ENCODE measurements around the gene MRPL51. TPM values are rescaled to one million over a fixed set of nuclear protein-coding genes. Genes with fewer than 3 reads are reported as not detected.

MRPL51 gene
- total and polyA plus RNA-seq, 2 experiments from 2014 or later: 93.9 to 463 TPM

DNA sequence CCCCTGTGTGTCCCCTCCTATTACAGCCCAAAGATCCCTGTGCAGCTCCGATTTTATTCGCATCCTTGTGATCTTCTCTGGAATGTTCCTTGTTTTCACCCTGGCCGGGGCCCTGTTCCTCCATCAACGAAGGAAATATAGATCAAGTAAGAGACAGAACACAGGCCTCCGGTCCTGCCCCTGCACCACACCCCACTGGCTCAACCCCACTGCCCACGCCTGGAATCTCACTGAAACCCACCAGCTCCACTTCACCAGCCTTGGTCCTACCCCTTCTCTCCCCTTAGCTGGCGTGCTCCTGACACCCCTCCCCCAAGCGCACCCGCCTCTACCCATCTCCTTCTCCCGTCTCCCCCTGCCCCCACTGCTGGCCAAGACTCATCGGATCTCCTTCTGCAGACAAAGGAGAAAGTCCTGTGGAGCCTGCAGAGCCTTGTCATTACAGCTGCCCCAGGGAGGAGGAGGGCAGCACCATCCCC lies 42.2 kb downstream of the MRPL51 start (continued):
- TF ChIP-seq ZNF462 (CRISPR knock-in tag; IDR thresholded peaks at IDR 0.05): peak; percentile 60; the same call in 1 of the 2 replicates
- no peak for TF ChIP-seq JUNB (IDR thresholded peaks at IDR 0.05; ENCODE audit: unreplicated experiment)
- TF ChIP-seq, protein P1, sequence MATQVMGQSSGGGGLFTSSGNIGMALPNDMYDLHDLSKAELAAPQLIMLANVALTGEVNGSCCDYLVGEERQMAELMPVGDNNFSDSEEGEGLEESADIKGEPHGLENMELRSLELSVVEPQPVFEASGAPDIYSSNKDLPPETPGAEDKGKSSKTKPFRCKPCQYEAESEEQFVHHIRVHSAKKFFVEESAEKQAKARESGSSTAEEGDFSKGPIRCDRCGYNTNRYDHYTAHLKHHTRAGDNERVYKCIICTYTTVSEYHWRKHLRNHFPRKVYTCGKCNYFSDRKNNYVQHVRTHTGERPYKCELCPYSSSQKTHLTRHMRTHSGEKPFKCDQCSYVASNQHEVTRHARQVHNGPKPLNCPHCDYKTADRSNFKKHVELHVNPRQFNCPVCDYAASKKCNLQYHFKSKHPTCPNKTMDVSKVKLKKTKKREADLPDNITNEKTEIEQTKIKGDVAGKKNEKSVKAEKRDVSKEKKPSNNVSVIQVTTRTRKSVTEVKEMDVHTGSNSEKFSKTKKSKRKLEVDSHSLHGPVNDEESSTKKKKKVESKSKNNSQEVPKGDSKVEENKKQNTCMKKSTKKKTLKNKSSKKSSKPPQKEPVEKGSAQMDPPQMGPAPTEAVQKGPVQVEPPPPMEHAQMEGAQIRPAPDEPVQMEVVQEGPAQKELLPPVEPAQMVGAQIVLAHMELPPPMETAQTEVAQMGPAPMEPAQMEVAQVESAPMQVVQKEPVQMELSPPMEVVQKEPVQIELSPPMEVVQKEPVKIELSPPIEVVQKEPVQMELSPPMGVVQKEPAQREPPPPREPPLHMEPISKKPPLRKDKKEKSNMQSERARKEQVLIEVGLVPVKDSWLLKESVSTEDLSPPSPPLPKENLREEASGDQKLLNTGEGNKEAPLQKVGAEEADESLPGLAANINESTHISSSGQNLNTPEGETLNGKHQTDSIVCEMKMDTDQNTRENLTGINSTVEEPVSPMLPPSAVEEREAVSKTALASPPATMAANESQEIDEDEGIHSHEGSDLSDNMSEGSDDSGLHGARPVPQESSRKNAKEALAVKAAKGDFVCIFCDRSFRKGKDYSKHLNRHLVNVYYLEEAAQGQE (IDR thresholded peaks at IDR 0.05; ENCODE audit: unreplicated experiment): no peak
